Stimulated activated CD4-positive, alpha-beta T cell treated with anti-CD3 and anti-CD28 coated beads, TNF-alpha, amount 100 ng/mL, for 48 hours (primary cell): ENCODE data around the gene EXD2.
"Not testable (repeated sequence)": the region's sequence is repeated elsewhere in the genome, so short reads cannot be mapped to it uniquely, and the experiment has no call there.

Experiments used
- DNase-seq, 3 donors: peaks; one replicate each; pipeline ENCODE4 v3.0.0-alpha.2; 2020; ENCODE audit warnings: low read depth in 3 of 3

Gene EXD2

DNA sequence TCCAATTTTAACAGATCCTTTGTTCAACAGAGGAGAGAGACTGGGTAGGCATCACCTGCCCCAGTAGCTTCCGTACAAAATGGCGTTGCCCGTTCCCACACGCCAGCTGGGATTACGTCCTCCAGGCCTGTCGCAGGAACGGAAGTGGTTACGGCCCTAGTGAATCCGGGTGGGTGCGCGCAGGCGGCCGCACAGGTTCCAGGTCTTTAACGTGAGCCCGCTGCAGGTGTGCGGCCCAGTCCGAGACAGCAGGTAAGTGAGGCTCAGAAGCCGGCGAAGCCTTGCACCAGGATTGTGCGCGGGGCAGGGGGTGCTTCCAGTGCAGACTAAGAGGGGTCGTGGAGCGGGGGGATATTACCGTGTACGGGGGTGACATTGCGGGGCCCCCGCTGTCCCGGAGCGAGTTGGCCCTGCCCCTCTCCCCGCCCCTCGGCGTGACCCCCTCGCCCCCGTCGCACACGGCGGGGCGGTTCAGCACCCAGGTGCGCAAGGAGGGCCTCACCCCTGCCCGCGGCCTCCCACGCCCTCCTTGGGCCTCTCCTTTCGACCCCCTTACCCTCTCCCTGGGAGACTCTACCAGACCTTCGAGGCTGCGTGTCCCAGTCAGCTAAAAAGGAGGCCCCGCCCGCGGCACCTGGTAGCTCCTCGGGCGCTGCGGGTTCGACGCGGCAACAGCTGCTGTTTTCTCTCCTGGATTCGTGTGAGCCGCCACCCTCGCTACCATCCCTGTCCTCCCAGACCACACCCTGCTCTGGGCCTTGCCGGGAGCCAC lies at the start of gene EXD2:
EXD2 (plus strand) TSS at position 159 of the 772 bp plus-strand sequence. CDS start 17,973 bp downstream, outside the sequence.
- DNase-seq: peak; percentile 56 to 75 (median 74)

DNA sequence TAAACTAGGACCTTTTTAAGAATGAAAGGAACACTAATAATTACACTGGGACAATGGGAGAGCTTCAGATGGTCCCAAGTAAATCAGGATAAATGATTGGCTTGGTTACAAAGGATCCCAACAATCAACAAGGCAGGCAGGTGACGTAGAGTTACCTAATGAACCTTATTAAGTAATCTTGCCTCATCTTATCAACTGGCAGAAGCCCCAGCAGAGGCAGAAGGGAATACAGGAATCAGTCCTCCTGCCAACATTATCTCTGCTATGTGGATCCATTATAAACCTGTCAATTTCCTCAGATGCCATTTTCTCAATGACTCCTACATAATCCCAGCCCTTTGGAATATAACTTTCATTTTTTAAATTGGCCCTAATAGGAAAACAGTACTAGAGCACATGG lies 49.7 kb upstream of the EXD2 start:
- DNase-seq: no peak

DNA sequence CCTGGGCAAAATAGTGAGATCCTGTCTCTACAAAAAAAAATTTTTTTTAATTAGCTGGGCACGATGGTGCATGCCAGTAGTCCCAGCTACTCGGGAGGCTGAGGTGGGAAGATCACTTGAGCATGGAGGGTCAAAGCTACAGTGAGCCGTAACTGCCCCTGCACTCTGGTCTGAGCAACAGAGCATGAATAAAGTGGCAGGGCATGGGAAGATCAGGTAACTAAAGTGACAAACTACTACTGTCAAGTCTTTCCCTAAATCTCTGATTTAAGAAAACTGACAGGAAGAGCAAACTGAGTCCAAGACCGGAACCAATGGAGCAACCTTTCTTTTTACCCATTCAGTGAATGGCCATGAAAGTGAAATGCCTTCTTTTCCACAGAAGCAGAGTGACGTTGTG lies 49.2 kb upstream of the EXD2 start:
- DNase-seq: no peak

GRCh38 chr14:69149461-69150244 lies 41.6 kb upstream of the EXD2 start:
- no peak for DNase-seq

GRCh38 chr14:69151458-69152180 lies 39.7 kb upstream of the EXD2 start:
- peak; percentile 54 to 73 (median 64) for DNase-seq

GRCh38 chr14:69152181-69152901 lies 39.0 kb upstream of the EXD2 start:
- peak in 1 of 3 donors; percentile 33 for DNase-seq

DNA sequence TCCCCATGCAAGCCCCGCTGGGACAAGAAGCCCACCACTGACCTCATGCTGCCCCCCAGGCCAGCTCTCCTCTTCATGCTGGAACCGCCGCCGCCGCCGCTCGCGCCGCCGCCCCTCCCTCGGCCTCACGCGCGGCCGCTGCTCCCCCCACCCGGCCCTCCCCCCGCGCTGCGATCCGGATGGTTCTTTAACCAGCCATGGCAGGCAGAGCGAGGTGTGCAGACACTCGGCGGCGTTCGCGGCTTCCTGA lies 38.5 kb upstream of the EXD2 start, which contains the start of gene DCAF5:
DCAF5 (minus strand) TSS at position 218 of the 250 bp plus-strand sequence; CDS start at position 77, 141 bp downstream.
- DNase-seq: peak; percentile 78 to 89 (median 88)

GRCh38 chr14:69153152-69153872 lies 38.0 kb upstream of the EXD2 start:
- no peak for DNase-seq

DNA sequence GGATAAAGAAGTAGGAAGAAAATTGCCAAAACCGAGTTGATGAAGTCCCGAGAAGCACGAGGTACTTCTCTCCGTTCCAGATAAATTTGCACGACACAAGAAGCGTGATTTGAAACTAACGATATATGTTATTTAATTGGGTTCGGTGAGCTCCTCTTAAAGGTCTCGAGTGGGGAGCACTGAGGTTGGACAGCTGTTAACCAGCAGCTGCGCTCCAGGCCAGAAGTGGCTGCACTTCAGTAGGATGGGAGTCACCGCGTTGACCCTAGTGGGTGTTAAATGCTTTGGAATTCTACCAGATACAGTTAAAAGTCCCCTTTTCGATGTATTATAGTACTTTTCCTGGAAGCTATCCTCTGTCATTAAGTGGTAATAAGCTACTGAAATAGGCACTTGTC lies 37.4 kb upstream of the EXD2 start:
- no peak for DNase-seq

GRCh38 chr14:69154779-69155178 lies 36.5 kb upstream of the EXD2 start:
- no peak for DNase-seq

DNA sequence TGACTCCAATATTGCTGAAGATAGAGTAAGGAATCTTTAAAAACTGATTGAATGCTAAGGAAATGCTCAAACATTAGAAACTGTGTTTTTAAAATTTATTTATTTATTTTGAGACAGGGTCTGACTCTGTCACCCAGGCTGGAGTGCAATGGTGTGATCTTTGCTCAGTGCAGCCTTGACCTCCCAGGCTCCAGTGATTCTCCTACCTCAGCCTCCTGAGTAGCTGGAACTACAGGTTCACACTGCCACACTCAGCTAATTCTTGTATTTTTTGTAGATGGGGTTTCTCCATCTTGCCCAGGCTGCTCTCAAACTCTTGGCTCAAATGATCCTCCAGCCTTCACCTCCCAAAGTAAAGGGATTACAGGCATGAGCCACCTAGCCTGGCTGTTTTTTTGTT lies 35.1 kb upstream of the EXD2 start:
- DNase-seq: no peak

DNA sequence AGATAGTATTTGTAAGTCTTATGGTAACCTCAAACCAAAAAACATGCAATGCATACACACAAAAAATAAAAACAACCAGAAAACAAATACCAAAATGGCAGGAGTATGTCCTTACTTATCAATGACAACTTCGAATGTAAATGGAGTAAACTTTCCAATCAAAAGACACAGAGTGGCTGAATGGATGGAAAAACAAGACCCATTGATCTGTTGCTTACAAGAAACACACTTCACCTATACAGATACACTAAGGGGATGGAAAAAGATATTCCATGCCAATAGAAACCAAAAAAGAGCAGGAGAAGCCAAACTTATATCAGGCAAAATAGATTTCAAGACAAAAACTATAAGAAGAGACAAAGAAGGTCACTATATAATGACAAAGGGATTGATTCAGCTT lies 29.7 kb upstream of the EXD2 start:
- no peak for DNase-seq

DNA sequence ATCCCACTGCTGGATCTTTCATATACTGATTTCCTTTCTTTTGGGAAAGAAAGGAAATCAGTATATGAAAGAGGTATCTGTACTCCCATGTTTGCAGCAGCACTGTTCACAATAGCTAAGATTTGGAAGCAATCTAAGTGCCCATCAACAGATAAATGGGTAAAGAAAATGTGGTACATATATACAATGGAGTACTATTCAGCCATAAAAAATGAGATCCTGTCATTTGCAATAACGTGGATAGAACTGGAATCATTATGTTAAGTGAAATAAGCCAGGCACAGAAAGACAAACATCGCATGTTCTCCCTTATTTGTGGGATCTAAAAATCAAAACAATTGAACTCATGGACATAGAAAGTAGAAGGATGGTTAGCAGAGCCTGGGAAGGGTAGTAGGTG lies 25.5 kb upstream of the EXD2 start:
- not testable (repeated sequence) for DNase-seq

DNA sequence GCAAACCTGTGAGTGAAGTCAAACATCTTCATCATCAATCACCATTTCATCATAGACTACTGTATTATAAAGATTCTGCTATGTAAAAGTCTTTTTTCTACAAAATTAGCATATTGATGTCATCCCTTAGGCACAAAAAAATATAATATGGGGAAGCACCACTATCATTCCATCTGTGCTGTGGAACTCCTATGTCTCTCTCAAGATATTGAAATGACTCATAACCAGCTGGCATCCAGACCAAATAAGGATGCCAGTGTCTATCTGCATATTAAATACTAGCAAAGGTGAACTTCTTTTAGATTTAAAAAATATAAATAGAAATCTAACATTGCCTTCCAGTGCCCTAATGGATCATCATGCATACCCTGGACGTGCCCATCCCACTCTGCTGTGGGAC lies 20.5 kb upstream of the EXD2 start:
- DNase-seq: no peak

DNA sequence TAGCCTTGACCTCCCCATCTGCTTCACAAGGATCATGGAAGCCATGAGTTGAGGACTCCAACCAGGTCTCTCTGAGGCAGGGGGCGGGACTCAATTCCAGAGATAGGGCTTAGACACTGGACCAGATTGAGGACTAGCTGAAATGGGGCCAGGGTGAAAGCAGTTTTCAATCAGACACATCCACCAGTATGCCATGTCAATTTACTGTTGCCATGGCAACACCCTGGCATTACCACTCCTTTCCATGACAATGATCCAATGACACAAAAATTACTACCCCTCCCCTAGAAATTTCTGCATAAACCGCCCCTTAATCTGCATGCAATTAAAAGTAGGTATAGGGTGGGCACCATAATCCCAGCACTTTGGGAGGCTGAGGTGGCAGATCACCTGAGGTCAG lies 19.7 kb upstream of the EXD2 start:
- no peak for DNase-seq

DNA sequence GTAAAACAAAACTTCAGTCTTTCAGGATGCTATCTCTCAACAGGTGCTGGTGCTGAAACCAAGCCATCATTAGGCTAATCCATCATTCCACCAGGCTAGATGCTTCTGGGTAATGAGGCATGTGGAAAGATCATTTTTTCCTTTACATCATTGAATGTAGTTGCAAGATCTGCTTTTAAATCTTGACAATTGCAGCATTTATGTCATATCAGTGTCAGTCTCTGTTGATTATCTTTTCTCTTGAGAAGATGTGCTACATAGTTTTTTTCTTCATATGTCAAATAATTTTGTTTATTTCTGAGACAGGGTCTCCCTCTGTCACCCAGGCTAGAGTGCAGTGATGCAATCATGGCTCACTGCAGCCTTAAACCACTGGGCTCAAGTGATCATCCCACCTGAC lies 16.2 kb upstream of the EXD2 start:
- no peak for DNase-seq

DNA sequence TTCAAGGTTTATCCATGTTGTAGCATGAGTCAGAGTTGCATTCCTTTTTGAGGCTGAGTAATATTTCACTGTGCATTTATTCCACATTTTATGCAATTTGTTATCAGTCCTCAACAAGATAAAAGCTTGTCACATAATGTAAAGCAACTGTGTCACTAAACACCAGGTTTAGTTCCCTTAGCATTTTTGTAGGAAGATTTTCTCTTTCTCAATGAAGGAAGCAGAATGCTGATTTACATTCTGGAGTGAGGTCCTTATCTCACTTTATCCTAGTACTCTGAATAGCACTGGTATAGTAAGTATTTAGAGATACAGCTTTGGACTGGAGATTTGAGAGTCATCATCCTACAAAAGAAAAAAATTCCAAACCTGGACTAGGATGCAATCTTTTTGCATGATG lies 9.8 kb upstream of the EXD2 start:
- no peak for DNase-seq

DNA sequence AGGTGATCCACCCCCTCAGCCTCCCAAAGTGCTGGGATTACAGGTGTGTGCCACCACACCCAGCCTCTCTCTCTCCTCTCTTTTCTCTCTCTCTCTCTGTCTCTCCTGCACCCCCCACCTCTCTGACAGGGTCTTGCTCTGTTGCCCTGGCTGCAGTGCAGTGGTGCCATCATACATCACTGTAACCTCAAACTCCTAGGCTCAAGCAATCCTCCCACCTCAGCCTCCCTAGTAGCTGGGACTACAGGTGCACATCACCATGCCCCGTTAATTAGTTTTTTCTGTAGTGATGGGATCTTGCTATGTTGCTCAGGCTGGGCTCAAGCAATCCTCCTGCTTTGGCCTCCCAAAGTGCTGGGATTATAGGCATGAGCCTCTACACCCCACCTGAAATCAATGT lies 8.7 kb upstream of the EXD2 start:
- not testable (repeated sequence) for DNase-seq

- DNase-seq: no peak
Measured at GRCh38 chr14:69183735-69184134, 7.6 kb upstream of the EXD2 start.

GRCh38 chr14:69190191-69190590 lies 1.1 kb upstream of the EXD2 start:
- no peak for DNase-seq

DNA sequence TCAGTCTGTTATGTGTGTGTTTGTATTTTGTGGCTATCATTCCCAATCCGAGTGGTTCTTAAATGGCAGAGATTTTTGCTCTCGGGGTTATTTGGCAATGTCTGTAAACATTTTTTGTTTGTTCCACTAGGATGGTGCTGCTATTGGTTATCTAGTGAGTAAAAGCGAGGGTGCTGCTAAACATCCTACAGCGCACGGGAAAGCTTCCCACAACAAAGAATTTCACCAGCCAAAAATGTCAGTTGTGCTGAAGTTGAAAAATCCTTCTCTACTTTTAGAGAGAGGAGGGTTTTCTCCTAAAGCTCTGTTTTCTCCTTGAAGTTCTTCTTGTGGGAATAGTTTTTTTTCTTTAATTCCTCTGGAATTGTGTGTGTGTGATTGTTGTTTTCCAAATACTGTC lies 2.4 kb downstream of the EXD2 start:
- no peak for DNase-seq
